GM10248 (cell line): Measurements from ENCODE around the gene P2RY4.
"Not testable (repeated sequence)": the region's sequence is repeated elsewhere in the genome, so short reads cannot be mapped to it uniquely, and the experiment has no call there.

Experiments
- CTCF ChIA-PET: fragments of 300-600 bp; sonication (Branson Sonifier 250); formaldehyde crosslinking; extraction: SDS; loops from one replicate; lab custom pipeline; 2021; ENCODE audit warnings: antibody characterized with exemption; lab: Yijun Ruan, JAX
- POLR2A ChIA-PET: fragments of 350-650 bp; sonication (Branson Sonifier 250); formaldehyde crosslinking; extraction: SDS; loops from one replicate; lab custom pipeline; 2020; ENCODE audit warnings: antibody characterized with exemption; lab: Yijun Ruan, JAX
- DNase-seq: peaks from one replicate; pipeline ENCODE4 v3.0.0; 2012; ENCODE audit errors: extremely low spot score
- TF ChIP-seq, protein P1 (sequence below): IDR thresholded peaks from 2 replicates; pipeline ENCODE4 v1.5.1; 2012; ENCODE audit warnings: mild to moderate bottlenecking, low read depth; ENCODE audit errors: extremely low read depth, missing control alignments, control extremely low read depth

The P2RY4 gene

DNA sequence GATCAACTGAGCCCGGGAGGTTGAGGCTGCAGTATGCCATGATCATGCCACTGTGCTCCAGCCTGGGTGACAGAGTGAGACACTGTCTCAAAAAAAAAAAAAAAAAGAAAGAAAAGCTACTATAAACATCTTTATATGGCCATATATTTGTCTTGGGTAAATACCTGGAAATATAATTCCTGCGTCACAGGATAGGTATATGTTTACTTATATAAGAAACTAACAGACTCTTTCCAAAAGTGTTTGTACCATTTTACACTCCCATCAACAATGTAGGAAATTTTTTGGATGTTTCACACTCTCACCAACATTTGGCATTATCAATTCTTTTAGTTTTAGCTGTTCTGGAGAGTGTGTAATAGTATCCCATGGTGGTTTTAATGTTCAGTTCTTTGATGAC is 12.8 kb downstream of the P2RY4 start:
- ChIA-PET POLR2A (no interaction called here), CTCF (no interaction called here)
- TF ChIP-seq, protein P1, sequence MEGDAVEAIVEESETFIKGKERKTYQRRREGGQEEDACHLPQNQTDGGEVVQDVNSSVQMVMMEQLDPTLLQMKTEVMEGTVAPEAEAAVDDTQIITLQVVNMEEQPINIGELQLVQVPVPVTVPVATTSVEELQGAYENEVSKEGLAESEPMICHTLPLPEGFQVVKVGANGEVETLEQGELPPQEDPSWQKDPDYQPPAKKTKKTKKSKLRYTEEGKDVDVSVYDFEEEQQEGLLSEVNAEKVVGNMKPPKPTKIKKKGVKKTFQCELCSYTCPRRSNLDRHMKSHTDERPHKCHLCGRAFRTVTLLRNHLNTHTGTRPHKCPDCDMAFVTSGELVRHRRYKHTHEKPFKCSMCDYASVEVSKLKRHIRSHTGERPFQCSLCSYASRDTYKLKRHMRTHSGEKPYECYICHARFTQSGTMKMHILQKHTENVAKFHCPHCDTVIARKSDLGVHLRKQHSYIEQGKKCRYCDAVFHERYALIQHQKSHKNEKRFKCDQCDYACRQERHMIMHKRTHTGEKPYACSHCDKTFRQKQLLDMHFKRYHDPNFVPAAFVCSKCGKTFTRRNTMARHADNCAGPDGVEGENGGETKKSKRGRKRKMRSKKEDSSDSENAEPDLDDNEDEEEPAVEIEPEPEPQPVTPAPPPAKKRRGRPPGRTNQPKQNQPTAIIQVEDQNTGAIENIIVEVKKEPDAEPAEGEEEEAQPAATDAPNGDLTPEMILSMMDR, result no peak
- DNase-seq, result no peak

DNA sequence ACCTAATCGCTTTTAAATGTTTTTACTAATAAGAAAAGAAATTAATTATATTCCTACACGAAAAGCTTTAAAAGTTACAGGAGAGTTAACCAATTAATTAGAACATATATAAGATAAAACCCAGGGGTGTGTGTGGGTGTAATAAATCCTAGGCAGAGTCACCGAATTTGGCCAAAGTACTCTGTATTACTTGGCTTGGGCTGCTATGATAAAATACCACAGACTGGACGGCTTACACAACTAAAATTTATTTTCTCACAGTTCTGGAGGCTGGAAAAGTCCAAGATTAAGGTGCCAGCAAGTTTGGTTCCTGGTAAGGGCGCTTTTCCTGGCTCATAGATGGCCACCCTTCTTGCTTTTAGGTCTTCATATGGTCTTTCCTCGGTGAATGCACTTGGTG is 15.1 kb downstream of the P2RY4 start:
- DNase-seq, result no peak
- POLR2A ChIA-PET, result no interaction called here
- CTCF ChIA-PET, result no interaction called here
- TF ChIP-seq, protein P1, result no peak

DNA sequence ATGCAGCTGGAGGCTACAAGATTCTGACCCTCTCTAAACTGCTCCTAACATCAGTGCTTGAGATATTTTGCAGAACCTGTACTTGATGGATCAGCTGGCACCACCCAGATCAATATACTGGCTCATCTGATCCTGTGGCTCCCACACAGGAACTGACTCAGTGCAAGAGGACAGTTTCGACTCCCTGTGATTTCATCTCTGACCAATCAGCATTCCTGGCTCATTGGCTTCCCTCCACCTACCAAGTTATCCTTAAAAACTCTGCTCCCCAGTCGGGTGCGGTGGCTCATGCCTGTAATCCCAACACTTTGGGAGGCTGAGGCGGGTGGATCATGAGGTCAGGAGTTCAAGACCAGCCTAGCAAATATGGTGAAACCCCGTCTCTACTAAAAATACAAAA is 16.4 kb downstream of the P2RY4 start:
- DNase-seq, POLR2A ChIA-PET, CTCF ChIA-PET: not testable (repeated sequence)

DNA sequence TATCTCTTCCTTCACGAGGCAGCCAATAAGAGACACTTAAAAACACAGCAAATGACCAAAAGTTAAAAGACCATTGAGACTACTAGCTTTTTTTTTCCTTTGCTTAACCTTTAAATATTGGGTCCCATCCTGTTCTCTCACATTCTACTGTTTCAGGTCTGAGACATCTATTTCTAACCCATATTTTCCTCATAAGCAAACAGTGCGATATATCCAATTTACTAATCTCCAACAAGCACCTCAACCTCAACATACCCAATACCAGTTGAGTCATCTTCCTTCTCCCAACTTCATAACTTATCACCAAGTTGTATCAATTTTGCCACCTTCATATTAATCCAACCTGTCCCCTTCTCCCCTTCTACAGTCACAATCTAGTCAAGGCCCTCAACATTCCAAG is 18.5 kb downstream of the P2RY4 start:
- POLR2A ChIA-PET, result no interaction called here

DNA sequence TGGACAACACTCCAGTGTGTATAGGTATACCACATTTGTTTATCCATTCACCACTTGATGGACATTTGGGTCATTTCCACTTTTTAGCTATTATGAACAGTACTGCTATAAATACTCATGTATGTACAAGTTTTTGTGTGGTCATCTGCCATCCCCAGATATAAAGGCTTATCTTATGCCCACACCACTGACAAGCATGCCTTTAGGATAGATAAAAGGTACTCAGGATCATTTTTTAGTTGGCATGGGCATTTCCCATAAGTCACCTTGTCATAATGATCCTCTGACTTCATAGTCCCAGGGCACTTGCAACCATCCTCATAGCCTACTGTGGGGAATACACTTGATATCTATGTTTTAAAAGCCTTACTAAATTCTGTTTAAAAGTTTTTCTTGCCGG is 19.3 kb downstream of the P2RY4 start:
- DNase-seq, result no peak
- CTCF ChIA-PET, result no interaction called here
- POLR2A ChIA-PET, result no interaction called here
- TF ChIP-seq, protein P1, result no peak

More for the DNA sequence above, 18.5 kb downstream of the P2RY4 start:
- TF ChIP-seq, protein P1, result no peak
- CTCF ChIA-PET, result no interaction called here
- no peak for DNase-seq

DNA sequence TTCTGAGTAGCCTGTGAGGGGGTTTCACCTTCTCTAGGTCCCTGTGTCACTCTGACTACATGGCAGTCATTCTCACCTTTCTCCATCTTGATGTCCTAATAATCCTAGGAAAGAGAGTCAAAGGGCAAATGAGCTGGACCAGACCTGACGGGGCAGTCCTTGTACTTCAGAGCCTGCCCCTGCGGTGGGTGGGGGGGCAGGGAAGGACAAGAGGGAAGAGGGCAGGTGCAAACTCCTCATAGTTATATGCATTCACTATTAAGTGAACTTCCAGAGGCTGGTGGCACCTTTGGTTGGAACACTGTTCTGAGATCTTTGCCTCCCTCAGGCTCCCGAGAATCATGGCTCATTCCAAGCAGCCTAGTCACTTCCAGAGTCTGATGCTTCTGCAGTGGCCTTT is 25.6 kb downstream of the P2RY4 start, which contains the start of gene AWAT1:
TSS of gene AWAT1 (plus strand) at position 301 of the 400 bp plus-strand sequence. CDS start at position 342, 41 bp downstream.
- CTCF ChIA-PET, result no interaction called here
- TF ChIP-seq, protein P1, result no peak
- DNase-seq, result no peak
- POLR2A ChIA-PET, result no interaction called here

DNA sequence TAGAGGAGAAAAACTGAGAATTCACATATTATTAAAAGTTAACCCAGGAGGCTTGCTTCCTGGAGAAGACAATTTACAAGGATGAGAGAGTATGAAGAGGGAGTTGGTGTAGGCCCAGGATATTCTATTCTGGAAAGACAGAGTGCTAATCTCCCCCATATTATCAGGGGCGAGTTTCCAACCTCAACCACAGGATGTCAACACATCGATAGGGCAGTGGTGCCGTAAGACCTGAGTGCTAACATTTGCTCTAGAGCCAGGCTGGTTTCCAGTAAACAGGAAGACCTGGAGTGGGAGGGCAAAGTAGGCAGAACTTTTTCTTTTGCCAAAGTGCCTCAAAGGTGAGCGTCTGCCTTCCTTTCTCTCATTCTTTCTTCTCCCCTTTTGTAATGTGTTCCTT is 28.3 kb downstream of the P2RY4 start:
- DNase-seq, result no peak
- ChIA-PET CTCF (no interaction called here), POLR2A (no interaction called here)
- TF ChIP-seq, protein P1, result no peak
